Effector memory CD4-positive, alpha-beta T cell (primary cell): ENCODE measurements around the gene AGO1.

Experiments used
- DNase-seq, 3 donors: peaks; one replicate each; pipeline ENCODE4 v3.0.0-alpha.2; 2020
- H3K27ac ChIP-seq: 2 replicates; pipeline ENCODE4 v1.7.0; 2013; ENCODE audit warnings: mild to moderate bottlenecking, low read length, moderate library complexity; ENCODE audit not compliant: insufficient read depth, poor library complexity, severe bottlenecking
- H3K27me3 ChIP-seq: replicated peaks from 2 replicates; pipeline ENCODE4 v1.7.0; 2013; ENCODE audit warnings: mild to moderate bottlenecking, low read length; ENCODE audit not compliant: insufficient read depth, control insufficient read depth, poor library complexity, severe bottlenecking
- H3K36me3 ChIP-seq: 2 replicates; pipeline ENCODE4 v1.7.0; 2013; ENCODE audit warnings: mild to moderate bottlenecking, low read length, moderate library complexity; ENCODE audit not compliant: control insufficient read depth, insufficient read depth
- H3K4me1 ChIP-seq: 2 replicates; pipeline ENCODE4 v1.7.0; 2013; ENCODE audit warnings: low read length, mild to moderate bottlenecking; ENCODE audit not compliant: control insufficient read depth, insufficient read depth, poor library complexity, severe bottlenecking
- H3K4me3 ChIP-seq: 2 replicates; pipeline ENCODE4 v1.7.0; 2013; ENCODE audit warnings: low read length, low read depth, mild to moderate bottlenecking; ENCODE audit not compliant: insufficient read depth, poor library complexity, severe bottlenecking
- H3K9me3 ChIP-seq: 2 replicates; pipeline ENCODE4 v1.7.0; 2013; ENCODE audit warnings: mild to moderate bottlenecking, low read length, moderate library complexity; ENCODE audit not compliant: control insufficient read depth
- total RNA-seq, 3 donors: gene quantifications; one replicate each; lab custom pipeline; 2026; lab: John Stamatoyannopoulos, UW

The AGO1 gene
- total RNA-seq: 49.5 to 81.1 (median 52.7) reads per million in 3 donors

DNA sequence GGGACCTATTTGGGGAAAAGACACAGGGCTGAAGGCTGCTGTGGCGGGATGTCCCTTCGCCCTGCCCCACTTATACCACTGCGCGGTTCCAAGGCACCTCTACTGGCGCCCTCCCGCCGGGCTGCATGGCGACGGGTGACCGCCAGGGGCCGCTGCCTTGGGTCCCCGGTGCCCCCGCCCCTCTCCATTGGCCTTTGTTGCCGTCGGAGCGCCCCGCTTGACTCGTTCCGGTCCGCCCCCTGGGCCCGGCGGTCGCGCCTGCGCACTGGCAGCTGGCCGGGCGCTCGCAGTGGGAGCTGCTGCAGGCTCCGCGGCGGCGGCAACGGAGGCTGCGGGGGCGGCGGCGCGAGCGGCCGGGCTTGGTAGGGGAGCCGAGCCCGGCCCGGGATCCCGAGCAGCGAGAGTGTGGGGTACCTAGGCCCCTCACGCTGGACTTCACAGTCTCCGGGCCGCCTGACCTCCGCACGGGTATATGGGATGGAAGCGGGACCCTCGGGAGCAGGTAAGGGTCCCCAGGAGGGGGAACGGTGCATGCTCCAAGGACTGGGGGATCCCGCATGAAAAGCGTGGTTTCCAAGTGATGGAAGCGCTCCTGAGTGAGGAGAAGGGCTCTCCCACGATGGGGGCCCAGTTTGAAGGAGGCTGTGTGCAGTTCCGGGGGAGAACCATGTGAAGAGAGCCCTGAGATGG lies at the start of gene AGO1:
Gene AGO1 (plus strand): TSS at position 265 of the 690 bp plus-strand sequence. CDS start 213 bp downstream, at position 478.
- Histone ChIP-seq H3K4me1 (peaks cover 18% of the 10 kb centered on the region), H3K9me3 (no peaks in the 10 kb centered on the region), H3K4me3 (peak within 1 kb of the TSS; percentile 96), H3K27me3 (peaks cover 3% of the 10 kb centered on the region), H3K36me3 (no peaks in the 10 kb centered on the region), H3K27ac (peak within 1 kb of the TSS; percentile 66)
- peak; percentile 93 to 95 (median 95) for DNase-seq

DNA sequence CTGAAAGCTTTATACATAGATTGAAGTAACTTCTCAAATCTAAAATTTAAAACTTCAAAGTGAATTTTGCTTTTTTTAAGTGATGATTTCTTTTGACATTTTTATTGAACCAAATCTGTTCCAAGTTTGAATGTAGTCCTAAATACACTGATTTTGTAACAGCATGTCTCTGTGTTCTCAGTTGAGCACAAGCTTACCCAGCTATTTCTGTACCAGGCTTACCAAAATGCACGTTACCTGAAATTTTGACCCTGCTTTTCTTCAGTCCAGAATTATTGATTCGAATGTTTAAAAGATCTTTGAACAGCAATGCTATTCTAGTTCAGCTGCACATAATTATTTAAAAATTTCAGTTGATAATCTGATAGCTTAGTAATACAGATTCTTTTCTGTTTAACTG lies 49.6 kb upstream of the AGO1 start:
- Histone ChIP-seq H3K4me3 (no peak overlapping the region), H3K36me3 (peaks cover 31% of the 10 kb centered on the region), H3K27ac (no peak overlapping the region), H3K27me3 (no peaks in the 10 kb centered on the region), H3K9me3 (no peaks in the 10 kb centered on the region), H3K4me1 (no peaks in the 10 kb centered on the region)
- DNase-seq: no peak

DNA sequence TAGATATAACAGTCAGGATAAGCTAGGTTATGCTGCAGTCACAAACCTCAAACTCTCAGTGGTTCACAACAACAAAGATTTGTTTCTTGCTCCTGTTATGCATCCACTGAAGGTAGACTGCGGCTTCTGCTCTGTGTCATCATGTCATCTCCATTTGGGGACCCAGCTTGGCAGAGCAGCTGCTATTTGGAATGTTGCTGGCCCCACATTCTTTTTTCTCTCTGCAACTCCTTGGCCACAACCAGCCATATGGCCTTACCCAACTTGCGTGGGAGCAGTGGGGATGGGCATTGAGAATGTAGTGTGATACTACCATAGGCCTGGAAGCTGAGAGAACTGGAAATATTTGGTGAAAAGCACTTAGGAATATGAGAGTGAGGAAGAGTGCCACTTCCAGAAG lies 48.8 kb upstream of the AGO1 start:
- Histone ChIP-seq H3K27me3 (no peaks in the 10 kb centered on the region), H3K4me3 (no peak overlapping the region), H3K4me1 (no peaks in the 10 kb centered on the region), H3K9me3 (no peaks in the 10 kb centered on the region), H3K27ac (no peak overlapping the region), H3K36me3 (peaks cover 31% of the 10 kb centered on the region)
- DNase-seq: no peak

DNA sequence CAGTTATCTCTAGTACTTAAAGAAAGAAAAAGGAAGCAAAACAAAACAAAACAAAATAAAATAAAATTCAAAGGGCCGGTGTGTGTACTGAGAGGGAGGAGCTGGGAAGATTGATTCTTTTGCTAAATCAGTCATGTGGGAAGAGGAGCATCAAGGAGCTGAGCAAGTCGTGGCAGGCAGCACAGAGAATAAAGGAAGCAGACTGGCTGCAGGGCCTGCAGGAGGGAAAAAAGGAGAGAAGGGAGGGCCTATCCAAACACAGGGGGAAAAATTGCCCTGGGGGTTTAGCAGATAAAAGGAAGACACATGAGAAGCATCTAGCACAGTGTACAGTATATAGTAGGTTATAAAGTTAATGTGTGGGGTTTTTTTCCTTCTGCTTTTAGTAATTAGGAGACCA lies 47.6 kb upstream of the AGO1 start:
- Histone ChIP-seq H3K9me3 (no peaks in the 10 kb centered on the region), H3K4me3 (no peak overlapping the region), H3K36me3 (peaks cover 31% of the 10 kb centered on the region), H3K27me3 (no peaks in the 10 kb centered on the region), H3K4me1 (no peaks in the 10 kb centered on the region), H3K27ac (no peak overlapping the region)
- no peak for DNase-seq

DNA sequence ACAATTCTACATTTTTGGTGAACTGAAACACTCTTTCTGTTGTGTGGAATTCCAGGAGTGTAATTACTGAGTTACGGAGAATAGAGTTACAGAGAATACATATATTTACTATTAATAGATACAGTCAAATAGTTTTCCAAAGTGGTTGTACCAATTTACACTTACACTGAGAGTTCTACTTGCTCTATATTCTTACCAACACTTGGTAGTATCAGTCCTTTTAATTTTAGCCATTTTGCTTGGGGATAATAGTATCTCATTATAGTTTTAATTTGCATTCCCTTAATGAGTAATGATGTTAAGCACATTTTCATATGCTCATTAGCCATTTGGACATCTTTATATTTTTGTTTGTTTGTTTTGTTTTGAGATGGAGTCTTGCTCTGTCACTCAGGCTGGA lies 46.3 kb upstream of the AGO1 start:
- Histone ChIP-seq H3K36me3 (peaks cover 38% of the 10 kb centered on the region), H3K27ac (no peak overlapping the region), H3K27me3 (no peaks in the 10 kb centered on the region), H3K4me3 (no peak overlapping the region), H3K9me3 (no peaks in the 10 kb centered on the region), H3K4me1 (no peaks in the 10 kb centered on the region)
- no peak for DNase-seq

DNA sequence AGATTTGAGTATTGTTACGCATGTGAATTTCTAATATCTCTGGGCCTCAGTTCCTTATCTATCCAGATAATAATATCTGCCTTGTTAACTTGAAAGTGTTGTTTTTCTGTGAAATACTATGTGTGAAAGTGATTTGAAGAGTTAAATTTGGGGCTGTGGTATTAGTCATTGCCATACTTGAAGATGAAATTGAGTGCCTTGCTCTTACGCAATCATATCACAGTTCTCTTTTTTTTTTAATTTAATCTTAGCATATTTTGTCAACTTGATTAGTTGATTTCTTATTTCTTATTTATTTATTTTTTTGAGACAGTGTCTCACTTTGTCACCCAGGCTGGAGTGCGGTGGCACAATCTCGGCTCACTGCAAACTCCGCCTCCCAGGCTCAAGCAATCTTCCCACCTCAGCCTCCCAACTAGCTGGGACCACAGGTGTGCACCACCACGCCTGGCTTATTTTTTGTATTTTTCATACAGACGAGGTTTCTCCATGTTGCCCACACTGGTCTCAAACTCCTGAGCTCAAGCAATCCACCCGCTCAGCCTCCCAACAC lies 44.2 kb upstream of the AGO1 start:
- Histone ChIP-seq H3K27ac (no peak overlapping the region), H3K4me3 (no peak overlapping the region), H3K27me3 (no peaks in the 10 kb centered on the region), H3K9me3 (no peaks in the 10 kb centered on the region), H3K36me3 (peaks cover 27% of the 10 kb centered on the region), H3K4me1 (no peaks in the 10 kb centered on the region)
- DNase-seq: no peak

DNA sequence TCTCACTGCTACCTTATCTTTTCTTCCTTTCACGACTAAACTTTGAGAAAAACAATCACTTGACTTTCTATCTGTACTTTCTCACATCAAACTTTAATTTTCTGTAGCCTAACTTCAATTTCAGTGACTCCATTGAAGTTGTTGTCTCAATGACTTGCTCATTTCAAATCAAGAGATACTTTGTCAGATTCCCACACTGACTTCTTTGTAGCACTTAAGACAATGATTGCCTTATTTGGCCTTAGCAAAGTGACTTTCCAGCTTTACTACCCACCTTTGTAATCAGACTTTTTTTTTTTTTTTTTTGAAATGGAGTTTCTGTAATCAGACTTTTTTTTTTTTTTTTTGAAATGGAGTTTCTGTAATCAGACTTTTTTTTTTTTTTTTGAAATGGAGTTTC lies 38.2 kb upstream of the AGO1 start:
- Histone ChIP-seq H3K27me3 (no peaks in the 10 kb centered on the region), H3K27ac (no peak overlapping the region), H3K4me1 (no peaks in the 10 kb centered on the region), H3K36me3 (peaks cover 10% of the 10 kb centered on the region), H3K9me3 (no peaks in the 10 kb centered on the region), H3K4me3 (no peak overlapping the region)
- DNase-seq: no peak

DNA sequence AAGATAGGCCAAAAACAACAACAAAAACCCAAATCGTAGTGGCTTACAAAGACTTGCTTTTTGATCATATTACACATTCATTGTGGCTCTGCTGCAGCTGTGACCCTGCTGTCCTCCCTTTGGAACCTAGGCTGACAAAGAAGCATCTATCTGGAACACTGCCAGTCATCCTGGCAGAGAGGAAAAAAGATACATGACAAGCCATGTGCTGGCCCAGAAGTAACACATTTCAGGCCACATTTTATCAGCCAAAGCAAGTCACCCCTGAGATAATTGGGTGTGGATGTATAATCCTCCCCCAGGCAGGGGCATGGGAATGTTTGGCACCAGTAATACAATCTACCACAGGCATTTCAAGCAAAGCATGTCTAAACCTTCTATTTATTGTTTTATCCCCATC lies 37.2 kb upstream of the AGO1 start:
- H3K4me3 ChIP-seq: no peak overlapping the region
- H3K27ac ChIP-seq: no peak overlapping the region
- peaks cover 9% of the 10 kb centered on the region for H3K36me3 ChIP-seq
- no peaks in the 10 kb centered on the region for H3K4me1 ChIP-seq
- no peaks in the 10 kb centered on the region for H3K27me3 ChIP-seq
- H3K9me3 ChIP-seq: no peaks in the 10 kb centered on the region
- DNase-seq: no peak

DNA sequence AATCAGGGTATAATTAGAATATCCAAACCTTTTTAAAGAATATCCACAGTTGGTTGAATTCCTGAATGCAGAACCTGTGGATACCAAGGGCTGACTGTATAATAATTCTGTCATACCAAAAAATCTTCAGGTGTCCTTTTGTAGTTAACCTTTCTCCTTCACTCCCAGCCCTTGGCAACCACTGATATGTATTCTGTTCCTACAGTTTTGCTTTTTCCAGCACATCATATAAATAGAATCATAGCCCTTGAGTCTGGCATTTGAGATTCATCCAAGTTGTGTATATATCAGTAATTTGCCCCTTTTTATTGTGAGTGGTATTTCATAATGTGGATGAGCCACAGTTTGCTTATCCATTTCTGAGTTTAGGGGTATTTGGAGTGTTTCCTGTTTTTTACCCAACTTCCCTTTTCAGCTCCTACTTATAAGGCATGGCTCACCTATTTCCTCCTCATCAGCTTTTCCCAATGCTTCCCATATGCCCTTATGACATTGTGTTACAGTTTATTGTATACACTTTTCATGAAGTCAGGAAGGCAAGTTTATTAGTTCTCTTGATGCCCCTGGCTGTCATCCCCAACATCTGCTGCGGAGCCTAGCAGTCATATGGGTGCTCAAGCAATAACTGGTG lies 35.0 kb upstream of the AGO1 start:
- Histone ChIP-seq H3K27ac (no peak overlapping the region), H3K4me1 (no peaks in the 10 kb centered on the region), H3K27me3 (no peaks in the 10 kb centered on the region), H3K9me3 (no peaks in the 10 kb centered on the region), H3K4me3 (no peak overlapping the region), H3K36me3 (peaks cover 18% of the 10 kb centered on the region)
- DNase-seq: no peak

DNA sequence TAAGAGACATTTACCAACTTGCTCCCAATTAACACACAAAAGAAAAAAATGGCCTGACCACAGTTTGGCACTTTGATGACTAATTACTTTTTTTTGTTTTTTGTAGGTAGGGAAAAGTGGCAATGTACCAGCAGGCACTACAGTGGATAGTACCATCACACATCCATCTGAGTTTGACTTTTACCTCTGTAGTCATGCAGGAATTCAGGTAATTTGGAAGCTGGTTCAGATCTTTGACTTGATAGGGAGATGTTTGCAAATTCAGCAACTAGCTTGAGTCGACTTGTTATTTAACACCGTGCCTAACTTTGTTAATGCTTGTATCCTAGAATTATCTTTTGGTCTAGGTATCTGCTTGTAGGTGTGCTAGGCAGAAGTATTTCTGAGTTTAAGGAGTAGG lies 33.0 kb upstream of the AGO1 start:
- no peak for DNase-seq
- H3K36me3 ChIP-seq: peaks cover 23% of the 10 kb centered on the region

More for the DNA sequence above, 33.0 kb upstream of the AGO1 start:
- Histone ChIP-seq H3K9me3 (no peaks in the 10 kb centered on the region), H3K4me3 (no peak overlapping the region), H3K4me1 (no peaks in the 10 kb centered on the region), H3K27me3 (no peaks in the 10 kb centered on the region), H3K27ac (no peak overlapping the region)
